ENCODE results near the gene PRADC1.
"Not testable (repeated sequence)": the region's sequence is repeated elsewhere in the genome, so short reads cannot be mapped to it uniquely, and the experiment has no call there.

PRADC1 gene

DNA sequence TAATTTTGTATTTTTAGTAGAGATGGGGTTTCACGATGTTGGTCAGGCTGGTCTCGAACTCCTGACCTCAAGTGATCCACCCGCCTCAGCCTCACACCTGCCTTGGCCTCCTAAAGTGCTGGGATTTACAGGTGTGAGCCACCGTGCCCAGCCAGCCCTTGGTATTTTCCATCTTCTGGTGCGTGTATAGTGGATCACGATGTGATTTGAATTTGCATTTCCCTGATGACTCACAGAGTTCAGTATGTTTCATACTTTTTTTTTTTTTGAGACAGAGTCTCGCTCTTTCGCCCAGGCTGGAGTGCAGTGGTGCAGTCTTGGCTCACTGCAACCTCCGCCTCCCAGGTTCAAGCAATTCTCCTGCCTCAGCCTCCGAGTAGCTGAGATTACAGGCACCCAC lies 32.8 kb downstream of the PRADC1 start:
- DNase-seq: not testable (repeated sequence)

DNA sequence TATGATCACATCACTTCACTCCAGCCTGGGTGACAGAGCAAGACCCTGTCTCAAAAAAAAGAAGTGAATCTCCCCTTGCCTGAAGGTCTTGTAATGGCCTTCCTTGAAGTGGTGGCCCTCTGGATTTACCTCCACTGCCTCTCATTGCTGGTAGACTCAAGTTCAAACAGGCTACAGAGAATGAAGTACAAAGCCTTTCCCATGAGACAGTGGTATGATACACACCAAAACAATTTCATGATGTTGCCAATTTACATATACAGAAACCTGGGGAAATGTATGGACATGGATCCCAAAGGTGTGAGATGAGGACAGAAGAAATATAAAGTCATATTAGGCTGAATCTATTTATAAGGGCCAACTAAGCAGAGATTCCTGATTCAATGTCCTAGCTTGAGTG lies 35.5 kb downstream of the PRADC1 start:
- no peak for DNase-seq

DNA sequence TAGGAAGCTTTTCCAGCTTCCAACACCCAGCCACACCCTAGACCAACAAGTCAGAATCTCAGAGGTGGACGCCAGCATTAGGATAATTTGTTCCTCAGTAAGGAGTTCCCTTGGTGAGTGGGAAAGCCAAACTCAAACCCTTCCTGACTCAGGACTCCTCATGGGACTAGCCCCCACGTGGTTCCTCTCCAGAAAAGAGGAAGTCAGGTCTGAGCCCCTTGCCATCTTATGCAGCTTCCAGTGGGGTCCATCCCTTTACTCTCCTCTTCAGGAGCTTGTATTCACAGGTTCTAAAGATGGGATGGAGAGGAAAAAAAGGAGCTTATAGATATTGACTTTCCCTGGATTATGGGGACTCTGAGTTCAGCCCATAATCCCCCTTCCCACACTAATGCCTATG lies 45.5 kb downstream of the PRADC1 start:
- no peak for DNase-seq

DNA sequence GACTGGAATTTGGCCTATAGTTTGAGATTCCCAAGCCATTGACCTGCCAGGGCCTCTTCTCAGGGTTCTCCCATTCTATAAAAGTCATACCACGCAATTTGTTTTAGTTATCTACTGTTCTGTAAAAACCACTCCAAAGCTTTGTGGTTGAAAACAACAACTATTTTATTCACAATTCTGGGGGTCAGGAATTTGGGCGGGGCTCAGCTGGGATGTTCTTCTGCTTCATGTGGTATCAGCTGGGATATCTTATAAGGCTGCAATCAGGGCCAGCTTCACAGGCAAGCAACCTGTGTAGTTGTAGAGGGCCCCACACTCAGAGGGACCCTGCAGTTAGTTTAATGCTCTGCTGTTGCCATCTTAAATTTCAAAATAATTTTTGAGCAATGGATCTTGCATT lies 47.1 kb downstream of the PRADC1 start:
- no peak for DNase-seq
